Fibroblast of gingiva (primary cell): ENCODE results near the gene TFPI.

Experiments used
- DNase-seq: peaks from one replicate; pipeline ENCODE4 v3.0.0-alpha.2; 2011; ENCODE audit warnings: low read depth

Gene TFPI

DNA sequence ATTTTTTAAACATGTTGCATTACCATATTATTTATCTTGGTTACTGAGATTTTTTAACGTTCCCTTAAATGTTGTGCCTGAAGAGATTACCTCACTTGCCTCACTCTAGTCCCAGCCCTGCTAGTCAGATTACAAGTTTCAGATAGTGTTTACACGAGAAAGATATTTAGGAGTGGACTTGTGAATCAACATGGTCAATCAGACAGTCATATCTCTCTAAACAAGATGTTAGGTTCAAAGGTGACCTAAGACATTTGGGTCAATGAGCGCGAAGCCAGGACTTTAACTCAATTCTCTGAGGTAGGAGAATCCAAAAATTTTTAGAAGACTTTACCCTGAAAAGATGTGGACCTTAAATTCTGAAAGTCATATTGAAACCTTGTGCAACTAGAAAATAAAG lies 91.4 kb downstream of the TFPI start:
- no peak for DNase-seq

DNA sequence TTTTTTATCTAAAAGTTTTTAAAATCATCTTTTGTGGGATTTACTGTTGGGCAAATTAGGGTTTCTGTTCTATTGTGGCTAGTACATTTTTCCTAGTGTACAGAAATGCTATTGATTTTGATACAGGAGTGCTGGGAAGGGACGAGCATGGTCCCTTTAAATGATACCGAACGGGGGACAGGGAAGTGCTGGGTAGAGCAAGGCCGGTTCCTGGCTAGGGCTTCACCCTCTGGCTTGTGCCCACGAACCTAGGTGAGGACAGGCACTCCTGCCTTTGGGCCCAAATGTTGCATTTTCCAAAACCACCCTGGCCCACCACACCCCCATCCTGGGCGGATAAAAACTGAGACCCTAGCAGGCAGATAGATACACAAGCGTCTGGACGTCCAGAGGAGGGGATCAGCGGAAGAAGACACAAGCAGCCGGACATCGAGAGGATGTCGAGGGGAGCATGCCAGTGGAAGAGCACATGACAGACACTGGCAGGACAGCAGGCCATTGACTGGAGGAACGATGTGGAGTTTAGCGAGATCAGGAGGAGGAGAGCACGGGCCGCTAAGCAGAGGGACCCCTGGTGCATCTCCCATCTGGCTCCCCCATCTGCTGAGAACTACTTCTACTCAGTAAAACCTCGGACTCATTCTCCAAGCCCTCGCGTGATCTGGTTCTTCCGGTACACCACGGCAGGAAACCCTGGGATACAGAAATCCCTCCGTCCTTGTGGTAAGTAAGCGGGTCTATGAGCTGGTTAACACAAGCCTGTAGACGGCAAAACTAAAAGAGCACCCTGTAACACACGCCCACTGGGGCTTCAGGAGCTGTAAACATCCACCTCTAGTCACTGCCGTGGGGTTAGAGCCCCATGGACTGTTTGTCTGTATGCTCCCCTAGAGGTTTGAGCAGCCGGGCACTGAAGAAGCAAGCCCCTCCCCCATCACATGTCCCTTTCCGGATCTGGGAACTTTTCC lies 92.7 kb downstream of the TFPI start:
- DNase-seq = no peak

DNA sequence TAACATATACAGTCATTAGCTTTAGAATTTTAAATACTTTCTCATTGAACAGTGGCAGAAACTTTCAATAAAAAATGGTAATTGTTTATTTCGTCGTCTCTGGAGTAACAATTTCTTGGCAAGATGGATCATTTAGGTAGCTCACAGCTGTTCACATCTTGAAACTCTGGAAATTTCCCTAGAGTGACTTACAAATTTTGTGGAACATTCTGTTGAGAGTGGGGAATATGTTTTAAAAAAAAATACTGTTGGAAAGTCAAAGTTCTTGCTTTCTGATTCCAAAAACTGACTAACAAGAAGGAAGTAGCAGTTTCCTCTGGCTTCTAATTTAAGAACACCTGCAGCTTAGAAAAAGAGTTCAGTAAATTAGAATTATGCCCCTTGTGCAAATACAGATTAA lies 95.0 kb downstream of the TFPI start:
- no peak for DNase-seq

DNA sequence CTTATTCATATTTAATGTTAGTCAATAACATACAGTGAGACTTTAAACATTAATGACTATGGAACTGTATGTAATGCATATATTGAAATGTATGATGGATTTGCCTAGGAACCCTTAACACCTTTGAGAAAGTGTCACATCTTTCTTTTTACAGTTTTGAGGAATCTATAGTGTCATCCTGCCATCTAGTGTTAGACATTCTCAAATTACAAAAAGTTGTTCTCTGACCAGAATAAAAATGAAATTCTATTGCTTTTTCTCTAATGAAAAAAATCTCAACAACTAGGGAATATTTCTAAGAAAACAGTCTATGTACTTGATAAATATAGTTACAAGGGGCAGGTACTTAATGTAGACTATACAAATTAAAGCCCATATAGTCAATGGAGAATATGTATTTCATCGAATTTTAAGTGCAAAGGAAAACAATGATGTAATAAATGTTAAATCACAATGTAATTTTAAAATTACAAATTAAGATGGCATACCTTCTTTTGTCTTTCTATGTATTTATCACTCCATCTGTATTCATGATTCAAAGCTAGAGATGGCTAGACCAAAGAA lies 101.1 kb downstream of the TFPI start:
- no peak for DNase-seq

DNA sequence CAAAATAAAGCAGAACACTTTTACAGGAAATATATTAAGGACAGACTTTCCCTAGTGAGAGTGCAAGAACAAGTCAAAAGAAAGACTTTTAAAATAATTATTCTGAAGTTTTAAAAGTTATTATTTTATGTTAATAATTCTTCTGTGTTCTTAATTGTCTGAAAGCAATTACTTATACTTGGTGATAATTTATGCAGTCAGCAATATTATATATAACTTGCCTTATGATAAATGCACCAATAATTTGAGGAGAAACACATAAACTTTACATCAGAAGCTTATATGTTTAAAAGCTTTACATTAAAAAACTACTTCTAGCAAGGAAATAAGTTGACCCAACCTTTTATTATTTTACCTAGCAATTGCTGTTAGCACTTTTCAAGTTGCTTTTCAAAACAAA lies 102.7 kb downstream of the TFPI start:
- DNase-seq = no peak

DNA sequence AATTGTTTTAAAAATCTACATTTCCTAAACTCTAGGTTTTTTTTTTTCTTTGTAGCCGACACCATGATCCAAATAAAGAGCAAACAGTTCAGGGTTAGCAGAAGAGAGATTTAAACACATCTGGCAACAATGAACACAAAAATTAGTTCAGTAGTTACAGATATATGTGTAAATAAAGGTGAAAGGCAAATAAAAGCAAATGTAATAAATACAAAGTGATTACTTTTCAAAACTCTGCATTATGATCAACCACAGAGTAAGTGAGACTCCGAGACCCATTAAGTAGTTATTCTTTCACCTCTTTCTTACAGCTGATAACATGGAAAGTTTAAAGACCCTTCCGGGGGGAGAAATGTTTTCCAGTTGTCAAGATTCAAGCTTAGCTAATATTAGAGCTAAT lies 106.9 kb downstream of the TFPI start:
- DNase-seq = no peak

DNA sequence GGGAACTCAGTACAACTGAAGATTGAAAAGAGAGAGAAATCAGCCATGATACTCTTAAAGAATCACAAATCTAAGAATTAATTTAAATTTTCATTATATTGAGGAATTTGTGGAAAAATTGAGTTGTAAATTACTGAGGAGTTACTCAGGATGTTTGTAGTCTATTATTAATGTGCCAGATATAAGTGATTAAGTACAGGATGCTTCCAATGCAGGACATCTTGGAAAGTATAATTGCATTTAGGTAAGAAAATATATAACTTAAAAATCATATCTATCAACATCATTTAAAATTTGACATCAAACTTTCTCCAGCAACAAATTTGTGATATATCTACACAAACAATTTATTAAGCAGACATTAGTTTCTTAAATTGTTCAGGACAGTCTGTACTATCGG lies 107.5 kb downstream of the TFPI start:
- no peak for DNase-seq

DNA sequence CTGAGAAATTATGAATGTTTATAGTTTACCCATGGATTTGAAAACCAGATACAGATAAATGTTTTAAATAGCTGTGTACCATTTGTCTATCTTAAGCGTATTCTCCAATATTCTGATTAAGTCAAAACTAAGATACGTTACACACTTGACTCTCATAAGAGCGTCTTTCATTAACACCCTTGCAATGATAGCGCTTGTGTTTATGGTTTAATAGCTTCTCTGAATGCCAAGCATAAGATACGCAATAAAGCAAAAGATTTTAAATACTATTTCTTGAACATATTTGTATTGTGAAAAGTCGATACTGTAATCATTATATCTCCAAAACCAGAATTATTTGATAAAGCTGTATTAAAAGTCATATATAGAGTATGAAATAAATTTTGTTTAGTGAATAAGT lies 109.2 kb downstream of the TFPI start:
- no peak for DNase-seq

DNA sequence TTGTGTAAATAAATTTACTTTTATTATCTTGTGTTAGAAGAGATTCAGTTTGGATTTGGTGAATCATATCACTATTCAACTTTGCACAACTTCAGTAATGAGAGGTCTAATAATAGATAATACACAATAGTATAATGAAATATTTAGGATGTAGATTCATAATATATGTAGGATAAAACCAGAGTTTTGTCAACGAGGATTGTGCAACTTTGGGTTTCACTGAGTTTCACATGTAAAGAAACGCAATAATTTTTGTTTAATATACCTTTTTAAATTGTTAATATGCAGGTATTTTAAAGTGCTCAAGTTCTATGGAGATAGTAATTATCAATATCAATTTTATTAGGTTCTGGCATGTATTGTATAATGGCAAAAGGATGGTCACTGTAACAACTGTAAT lies 111.5 kb downstream of the TFPI start:
- DNase-seq = no peak

DNA sequence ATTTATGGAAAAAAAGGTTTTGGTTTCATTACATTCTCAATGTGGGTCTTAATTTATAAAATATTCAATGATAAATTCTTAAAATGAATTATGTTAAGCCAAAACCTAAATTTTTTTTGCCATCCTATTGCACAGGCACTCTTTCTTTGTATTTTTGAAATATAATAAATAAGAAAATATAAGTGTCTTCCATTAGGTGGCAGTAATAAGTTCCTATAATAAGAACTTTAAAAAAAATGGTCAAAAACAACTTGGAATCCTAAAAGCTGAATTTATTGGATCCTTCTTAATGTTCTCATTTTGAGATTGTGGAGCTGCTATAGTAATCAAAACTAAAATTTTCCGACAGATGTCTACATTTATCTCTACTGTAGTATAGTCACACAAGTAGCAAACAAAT lies 111.9 kb downstream of the TFPI start:
- no peak for DNase-seq

DNA sequence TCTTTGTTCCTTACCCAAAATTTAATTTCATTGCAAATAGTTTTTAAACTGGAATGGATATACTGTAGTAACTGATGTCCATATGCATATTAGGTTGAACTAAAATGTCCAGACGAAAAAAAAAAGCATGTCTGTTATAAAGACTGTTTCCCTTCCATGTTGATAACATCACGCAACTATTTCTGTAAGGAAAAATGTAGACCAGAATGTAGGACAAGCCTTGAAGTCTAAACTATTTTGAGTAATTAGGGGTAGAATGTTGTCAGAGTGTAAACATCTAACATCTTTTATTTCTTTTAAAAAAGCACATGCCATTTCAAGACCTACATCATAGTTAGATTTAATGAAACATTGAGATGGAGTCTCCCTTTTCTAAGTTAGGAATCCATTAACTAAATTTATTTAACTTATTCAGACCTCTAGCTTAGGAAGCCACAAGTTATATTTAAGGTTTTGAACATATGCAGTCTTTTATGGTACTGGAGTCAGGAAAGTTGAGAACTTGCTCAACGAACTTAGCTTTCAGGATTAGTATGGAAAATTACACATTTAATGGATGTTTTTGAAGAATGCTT lies 114.0 kb downstream of the TFPI start:
- no peak for DNase-seq

DNA sequence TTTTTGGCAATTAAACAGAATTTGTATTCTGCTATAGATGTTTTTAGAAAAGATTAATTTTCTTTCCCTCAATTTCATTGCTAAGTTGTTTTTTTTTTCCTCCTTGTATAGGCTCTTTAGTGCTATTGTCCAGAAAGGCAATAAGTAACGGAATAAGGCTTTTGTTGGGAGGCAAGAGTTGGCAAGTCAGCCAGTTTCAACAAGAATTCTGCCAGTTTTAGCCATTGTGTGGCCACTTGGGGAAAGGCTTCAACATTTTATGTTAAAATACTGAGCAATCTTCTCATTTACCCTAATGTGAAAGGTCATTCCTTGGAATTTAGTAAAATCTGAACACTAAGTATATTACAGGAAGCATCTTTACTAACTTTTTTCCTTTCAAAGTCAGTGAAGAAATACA lies 115.8 kb downstream of the TFPI start:
- DNase-seq = peak; percentile 53

DNA sequence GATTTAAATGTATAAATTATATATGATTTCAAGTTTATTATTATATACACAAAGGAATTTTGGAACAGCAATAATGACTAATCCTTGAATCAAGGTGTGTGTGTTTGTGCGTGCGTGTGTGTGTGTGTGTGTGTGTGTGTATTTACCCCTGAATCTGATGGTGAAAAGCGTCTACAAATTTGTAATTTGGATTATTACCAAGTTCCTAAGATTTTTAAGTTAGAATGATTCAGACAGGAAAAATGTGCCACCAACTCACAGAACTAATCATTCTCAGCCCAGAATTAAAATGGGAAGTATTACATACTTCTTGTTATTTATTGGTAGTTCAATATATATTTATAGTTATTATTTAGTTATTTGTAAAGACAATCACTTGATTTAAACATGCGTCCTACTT lies 118.5 kb downstream of the TFPI start:
- DNase-seq = no peak

DNA sequence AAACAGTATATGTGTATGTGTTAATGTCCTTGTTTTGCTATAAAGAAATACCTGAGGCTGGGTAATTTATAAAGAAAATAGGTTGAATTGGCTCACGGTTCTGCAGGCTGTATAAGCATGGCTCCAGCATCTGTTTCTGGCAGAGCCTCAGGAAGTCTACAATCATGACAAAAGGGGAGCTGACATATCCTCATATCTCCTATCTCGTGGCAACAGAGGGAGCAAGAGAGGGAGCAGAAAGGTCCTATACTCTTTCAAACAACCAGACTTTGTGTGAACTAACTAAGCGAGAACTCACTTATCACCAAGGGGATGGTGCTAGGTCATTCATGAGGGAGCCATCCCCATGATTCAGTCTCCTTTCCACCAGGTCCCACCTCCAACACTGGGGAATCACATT lies 119.2 kb downstream of the TFPI start:
- DNase-seq = no peak

DNA sequence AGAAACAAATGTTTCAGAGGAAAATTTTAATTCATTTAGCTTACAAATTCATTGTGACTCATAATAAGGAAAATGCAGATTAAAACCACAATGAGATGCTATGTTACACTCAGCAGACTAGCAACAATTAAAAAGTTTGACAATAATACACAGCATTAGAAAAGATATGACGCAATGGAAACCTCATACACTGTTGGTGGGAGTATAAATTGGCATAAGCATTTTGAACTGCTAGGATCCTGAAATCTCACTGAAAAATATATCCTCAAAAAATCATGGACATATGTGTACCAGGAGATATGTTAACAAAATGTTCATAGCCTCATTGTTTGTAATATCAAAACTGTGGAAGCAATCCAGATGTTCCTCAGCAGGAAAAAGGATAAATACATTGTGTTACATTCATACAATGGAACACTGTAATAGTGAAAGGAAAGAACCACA lies 119.9 kb downstream of the TFPI start:
- peak; percentile 83 for DNase-seq

DNA sequence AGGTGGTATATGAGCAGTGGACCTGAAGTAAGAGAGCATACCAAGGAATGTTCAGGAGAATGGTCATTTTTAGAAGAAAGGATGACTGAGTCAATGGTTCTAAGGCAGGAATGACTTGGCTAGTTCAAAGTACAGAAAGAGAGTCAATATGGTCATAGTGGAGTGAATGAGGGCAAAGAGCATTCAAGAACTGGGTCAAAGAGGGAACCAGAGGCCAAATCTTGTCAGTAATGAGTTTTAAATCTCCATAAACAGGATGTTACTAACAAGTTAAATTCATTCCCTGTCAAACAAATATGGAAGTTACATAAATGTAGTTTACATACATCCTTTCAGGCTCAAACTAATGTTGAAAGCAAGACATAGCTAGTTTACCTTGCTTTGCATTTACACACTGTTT lies 122.3 kb downstream of the TFPI start:
- no peak for DNase-seq

DNA sequence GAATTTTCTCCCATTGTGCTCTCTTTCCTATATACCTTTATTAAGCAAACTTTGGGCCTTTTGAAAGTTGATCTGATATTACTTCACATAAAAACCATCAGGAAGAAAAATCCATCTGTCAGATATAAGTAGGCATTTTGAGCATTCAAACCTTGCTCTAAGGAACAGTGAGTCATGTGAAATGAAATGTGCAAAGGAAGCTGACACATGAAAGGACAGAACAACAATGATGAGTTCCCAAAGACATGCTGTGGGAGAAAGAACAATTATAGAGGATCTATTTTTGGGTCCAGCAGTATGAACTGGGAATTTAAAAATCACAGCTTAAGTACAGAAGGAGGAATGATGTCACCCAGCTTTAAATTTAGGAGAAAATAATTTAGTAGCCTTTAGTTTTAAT lies 124.2 kb downstream of the TFPI start:
- DNase-seq = peak; percentile 38

DNA sequence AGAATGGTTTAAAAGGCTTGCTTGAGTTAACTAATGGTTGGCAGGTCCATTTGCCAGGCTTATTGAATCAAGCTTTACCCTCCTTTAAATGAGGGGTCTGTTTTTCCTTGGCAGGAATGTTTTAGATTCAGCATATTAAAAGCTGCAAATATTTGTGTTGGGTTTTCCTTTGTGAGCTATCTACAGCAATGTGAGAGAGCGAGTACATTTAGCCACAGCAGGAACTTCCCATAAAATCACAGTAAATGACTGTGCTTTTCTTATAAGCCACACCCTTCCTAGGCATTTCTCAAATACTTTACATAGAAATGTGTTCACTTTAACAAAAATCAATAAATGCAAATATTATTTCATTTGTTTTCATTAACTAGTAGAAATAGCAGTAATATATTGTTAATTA lies 130.1 kb downstream of the TFPI start:
- no peak for DNase-seq

DNA sequence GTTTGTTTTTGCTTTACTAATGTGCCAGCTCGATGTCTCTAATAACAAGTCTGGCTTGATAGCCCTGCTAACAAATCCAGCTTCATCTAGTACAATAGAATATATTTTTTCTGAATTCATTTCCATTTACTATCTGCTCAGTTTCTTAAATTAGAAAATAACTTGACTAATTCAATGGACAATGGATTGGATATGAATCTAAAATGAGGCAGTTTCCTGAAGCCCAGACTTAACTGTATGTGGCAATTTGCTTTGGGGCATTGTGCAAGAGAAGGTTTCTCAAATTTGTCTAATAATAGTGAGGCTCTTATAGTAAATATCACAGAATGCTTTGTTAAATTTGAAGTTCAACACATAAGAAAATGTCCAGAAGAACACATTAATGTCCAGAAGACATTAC lies 132.0 kb downstream of the TFPI start:
- DNase-seq = peak; percentile 38

DNA sequence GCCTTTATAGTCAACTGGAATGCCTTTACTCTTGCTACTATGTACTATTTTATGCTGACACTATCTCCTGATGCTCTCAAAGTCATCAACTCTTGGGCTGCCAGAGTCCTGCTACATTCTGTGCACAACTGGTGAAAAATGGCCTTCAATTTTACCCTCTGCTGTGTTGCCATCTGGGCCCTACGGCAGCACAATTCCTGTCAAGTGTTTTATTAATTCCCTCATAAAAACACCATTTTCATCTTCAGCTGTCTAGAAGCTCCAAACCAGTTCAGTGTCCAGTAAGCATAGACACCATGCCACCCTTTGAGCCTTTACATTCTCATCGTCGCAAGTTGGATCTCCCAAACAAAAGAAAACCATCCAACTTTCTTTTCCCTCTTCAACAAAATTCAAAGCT lies 132.7 kb downstream of the TFPI start:
- no peak for DNase-seq

DNA sequence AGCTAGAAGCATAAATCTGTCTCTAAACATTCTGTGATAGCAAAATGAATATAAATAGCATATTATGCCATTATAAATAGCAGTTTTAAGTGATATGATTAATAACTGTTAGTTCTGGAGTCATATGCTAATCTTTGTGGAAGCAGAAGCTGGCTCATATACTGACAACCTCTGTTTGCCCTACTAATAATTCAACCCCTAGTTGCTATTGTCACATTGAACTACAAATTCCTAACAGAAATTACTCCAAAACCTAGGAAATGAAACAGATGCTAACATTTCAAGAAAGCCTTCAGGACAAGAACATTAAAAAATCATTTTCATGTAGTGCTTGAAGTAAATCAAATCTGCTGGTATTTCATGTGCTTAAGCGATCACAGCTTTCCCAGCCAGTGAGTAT lies 134.4 kb downstream of the TFPI start:
- DNase-seq = no peak

DNA sequence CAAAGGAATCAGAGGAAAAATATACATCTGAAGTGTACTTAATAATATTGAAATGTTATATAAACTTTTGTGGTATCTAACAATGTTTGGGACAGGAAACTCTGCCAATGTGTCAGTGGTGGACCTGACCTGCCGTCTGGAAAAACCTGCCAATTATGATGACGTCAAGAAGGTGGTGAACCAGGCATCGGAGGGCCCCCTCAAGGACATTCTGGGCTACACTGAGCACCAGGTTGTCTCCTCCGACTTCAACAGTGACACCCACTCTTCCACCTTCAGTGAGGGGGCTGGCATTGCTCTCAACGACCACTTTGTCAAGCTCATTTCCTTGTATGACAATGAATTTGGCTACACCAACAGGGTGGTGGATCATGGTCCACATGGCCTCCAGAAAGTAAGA lies 138.8 kb downstream of the TFPI start:
- DNase-seq = no peak
